Activated gamma-delta T cell treated with Interleukin-2 at 50 U/mL for 16 hours (primary cell): ENCODE results near the gene KLRF2.
"Not testable (repeated sequence)": the region's sequence is repeated elsewhere in the genome, so short reads cannot be mapped to it uniquely, and the experiment has no call there.

ENCODE experiments used
- DNase-seq: peaks from one replicate; pipeline ENCODE4 v3.0.0-alpha.2; 2020

Gene KLRF2

GRCh38 chr12:9881246-9881645 lies at the start of gene KLRF2:
TSS of gene KLRF2 (plus strand) at chr12:9881489. CDS start at chr12:9881596, 107 bp downstream.
- no peak for DNase-seq

- DNase-seq, result no peak
These were observed 49.6 kb upstream of the KLRF2 start for GRCh38 chr12:9831720-9832119.

- DNase-seq, result no peak
These were observed 37.9 kb upstream of the KLRF2 start for GRCh38 chr12:9843407-9843806.

- DNase-seq, result no peak
These were observed 32.4 kb upstream of the KLRF2 start for GRCh38 chr12:9848899-9849298.

GRCh38 chr12:9851050-9851449 lies 30.2 kb upstream of the KLRF2 start:
- DNase-seq, result no peak

GRCh38 chr12:9851927-9852326 lies 29.4 kb upstream of the KLRF2 start:
- no peak for DNase-seq

- no peak for DNase-seq
These were observed 25.1 kb upstream of the KLRF2 start for GRCh38 chr12:9856151-9856550.

- no peak for DNase-seq
These were observed 24.4 kb upstream of the KLRF2 start for GRCh38 chr12:9856894-9857293.

GRCh38 chr12:9858135-9858534 lies 23.2 kb upstream of the KLRF2 start:
- no peak for DNase-seq

- no peak for DNase-seq
These were observed 16.2 kb upstream of the KLRF2 start for GRCh38 chr12:9864913-9865675.

GRCh38 chr12:9866860-9867269 lies 14.4 kb upstream of the KLRF2 start:
- no peak for DNase-seq

GRCh38 chr12:9867531-9867930 lies 13.8 kb upstream of the KLRF2 start:
- no peak for DNase-seq

GRCh38 chr12:9868311-9868801 lies 12.9 kb upstream of the KLRF2 start:
- DNase-seq, result no peak

- DNase-seq, result no peak
These were observed 12.4 kb upstream of the KLRF2 start for GRCh38 chr12:9868951-9869306.

- DNase-seq, result no peak
These were observed 11.8 kb upstream of the KLRF2 start, which contains the start of gene CLEC2B for GRCh38 chr12:9869307-9870161. TSS of gene CLEC2B (minus strand) at chr12:9869354.

GRCh38 chr12:9870286-9870866 lies 10.9 kb upstream of the KLRF2 start:
- no peak for DNase-seq

GRCh38 chr12:9872162-9872561 lies 9.1 kb upstream of the KLRF2 start:
- DNase-seq, result no peak

- DNase-seq, result no peak
These were observed 8.5 kb upstream of the KLRF2 start for GRCh38 chr12:9872742-9873141.

GRCh38 chr12:9876120-9876519 lies 5.2 kb upstream of the KLRF2 start:
- not testable (repeated sequence) for DNase-seq

GRCh38 chr12:9880532-9881078 lies 684 bp upstream of the KLRF2 start:
- DNase-seq, result no peak

GRCh38 chr12:9881988-9882387 lies 699 bp downstream of the KLRF2 start:
- DNase-seq, result no peak

- no peak for DNase-seq
These were observed 1.9 kb downstream of the KLRF2 start for GRCh38 chr12:9883175-9883574.

- DNase-seq, result no peak
These were observed 7.5 kb downstream of the KLRF2 start for GRCh38 chr12:9888665-9889273.
